Measurements from ENCODE around the gene SORCS2. TPM values are rescaled to one million over a fixed set of nuclear protein-coding genes. Genes with fewer than 3 reads are reported as not detected.

Gene SORCS2
- total RNA-seq, 1 donor from 2014 or later = 13.4 TPM

- H3K4me3 Mint-ChIP-seq = no peak overlapping the region
- H3K27me3 Mint-ChIP-seq = no peaks in the 10 kb centered on the region
- H3K27ac Mint-ChIP-seq = no peak overlapping the region
- TF ChIP-seq, protein P1, sequence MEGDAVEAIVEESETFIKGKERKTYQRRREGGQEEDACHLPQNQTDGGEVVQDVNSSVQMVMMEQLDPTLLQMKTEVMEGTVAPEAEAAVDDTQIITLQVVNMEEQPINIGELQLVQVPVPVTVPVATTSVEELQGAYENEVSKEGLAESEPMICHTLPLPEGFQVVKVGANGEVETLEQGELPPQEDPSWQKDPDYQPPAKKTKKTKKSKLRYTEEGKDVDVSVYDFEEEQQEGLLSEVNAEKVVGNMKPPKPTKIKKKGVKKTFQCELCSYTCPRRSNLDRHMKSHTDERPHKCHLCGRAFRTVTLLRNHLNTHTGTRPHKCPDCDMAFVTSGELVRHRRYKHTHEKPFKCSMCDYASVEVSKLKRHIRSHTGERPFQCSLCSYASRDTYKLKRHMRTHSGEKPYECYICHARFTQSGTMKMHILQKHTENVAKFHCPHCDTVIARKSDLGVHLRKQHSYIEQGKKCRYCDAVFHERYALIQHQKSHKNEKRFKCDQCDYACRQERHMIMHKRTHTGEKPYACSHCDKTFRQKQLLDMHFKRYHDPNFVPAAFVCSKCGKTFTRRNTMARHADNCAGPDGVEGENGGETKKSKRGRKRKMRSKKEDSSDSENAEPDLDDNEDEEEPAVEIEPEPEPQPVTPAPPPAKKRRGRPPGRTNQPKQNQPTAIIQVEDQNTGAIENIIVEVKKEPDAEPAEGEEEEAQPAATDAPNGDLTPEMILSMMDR (conservative IDR thresholded peaks at IDR 0.05) = no peak
- H3K36me3 Mint-ChIP-seq = no peaks in the 10 kb centered on the region
- peak; percentile 40 for DNase-seq (ENCODE audit: extremely low spot score, unreplicated experiment)
- peaks cover 12% of the 10 kb centered on the region for H3K4me1 Mint-ChIP-seq (ENCODE audit: unreplicated experiment)
- no peaks in the 10 kb centered on the region for H3K9me3 Mint-ChIP-seq
Observed at GRCh38 chr4:7387925-7388324, 195.6 kb downstream of the SORCS2 start.

- H3K9me3 Mint-ChIP-seq = no peaks in the 10 kb centered on the region
- no peak overlapping the region for H3K27ac Mint-ChIP-seq
- H3K4me1 Mint-ChIP-seq (ENCODE audit: unreplicated experiment) = peaks cover 19% of the 10 kb centered on the region
- TF ChIP-seq, protein P1 (conservative IDR thresholded peaks at IDR 0.05) = no peak
- no peaks in the 10 kb centered on the region for H3K36me3 Mint-ChIP-seq
- no peaks in the 10 kb centered on the region for H3K27me3 Mint-ChIP-seq
- DNase-seq (ENCODE audit: extremely low spot score, unreplicated experiment) = peak; percentile 56
- no peak overlapping the region for H3K4me3 Mint-ChIP-seq
Observed at GRCh38 chr4:7388627-7389026, 196.3 kb downstream of the SORCS2 start.

DNA sequence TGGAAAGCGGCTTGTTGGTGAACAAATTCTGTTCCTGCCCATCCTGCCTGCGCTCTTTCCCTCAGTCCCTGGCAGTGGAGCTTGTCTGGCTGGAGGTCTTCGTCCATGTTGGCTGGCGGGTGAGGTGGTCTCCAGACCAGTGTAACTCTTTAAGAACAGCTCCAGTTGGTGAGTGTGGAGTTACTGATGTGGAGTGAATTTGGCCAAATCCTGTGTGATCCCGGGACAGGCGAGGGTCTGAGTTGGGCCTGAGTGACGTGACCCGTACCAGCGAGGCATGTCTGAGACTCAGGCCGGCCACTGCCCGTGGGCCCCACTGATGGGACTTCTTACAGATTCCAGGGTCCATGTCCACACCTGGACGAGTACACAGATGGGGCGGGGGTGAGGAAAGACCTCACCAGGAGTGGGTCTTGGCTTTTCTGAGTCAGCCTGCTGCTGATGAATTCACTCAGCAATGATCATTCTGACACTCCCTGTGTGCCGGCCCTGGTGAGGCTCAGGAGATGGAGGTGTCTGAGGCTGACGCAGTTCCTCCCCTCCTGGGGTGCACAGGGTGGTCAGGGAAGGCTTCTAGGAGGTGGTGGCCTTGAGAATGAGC is 196.9 kb downstream of the SORCS2 start:
- Mint-ChIP-seq H3K4me3 (no peak overlapping the region), H3K27ac (no peak overlapping the region), H3K9me3 (no peaks in the 10 kb centered on the region), H3K36me3 (no peaks in the 10 kb centered on the region), H3K27me3 (no peaks in the 10 kb centered on the region), H3K4me1 (ENCODE audit: unreplicated experiment) (peaks cover 24% of the 10 kb centered on the region)
- TF ChIP-seq, protein P1 (conservative IDR thresholded peaks at IDR 0.05) = no peak
- DNase-seq (ENCODE audit: extremely low spot score, unreplicated experiment) = peak; percentile 56

- peak; percentile 47 for DNase-seq (ENCODE audit: extremely low spot score, unreplicated experiment)
- no peak overlapping the region for H3K27ac Mint-ChIP-seq
Observed at GRCh38 chr4:7389719-7390118, 197.4 kb downstream of the SORCS2 start.

GRCh38 chr4:7390336-7390735 is 198.0 kb downstream of the SORCS2 start:
- DNase-seq (ENCODE audit: extremely low spot score, unreplicated experiment) = peak; percentile 40
- Mint-ChIP-seq H3K27me3 (no peaks in the 10 kb centered on the region), H3K4me1 (ENCODE audit: unreplicated experiment) (peaks cover 28% of the 10 kb centered on the region), H3K36me3 (no peaks in the 10 kb centered on the region), H3K4me3 (no peak overlapping the region), H3K27ac (no peak overlapping the region), H3K9me3 (no peaks in the 10 kb centered on the region)
- TF ChIP-seq, protein P1 (conservative IDR thresholded peaks at IDR 0.05) = no peak

More at GRCh38 chr4:7389719-7390118, 197.4 kb downstream of the SORCS2 start:
- Mint-ChIP-seq H3K27me3 (no peaks in the 10 kb centered on the region), H3K36me3 (no peaks in the 10 kb centered on the region), H3K4me1 (ENCODE audit: unreplicated experiment) (peaks cover 24% of the 10 kb centered on the region), H3K4me3 (no peak overlapping the region), H3K9me3 (no peaks in the 10 kb centered on the region)
- TF ChIP-seq, protein P1 (conservative IDR thresholded peaks at IDR 0.05) = no peak
